ENCODE data around the gene TOP3A. TPM values are rescaled to one million over a fixed set of nuclear protein-coding genes. Genes with fewer than 3 reads are reported as not detected.
A peak's percentile ranks its signal among the peaks of the same experiment; 100 is the strongest.

The TOP3A gene
- total and polyA plus RNA-seq, 11 donors, result 9.4 to 26.1 (median 12.8) TPM

- TF ChIP-seq, protein P1, sequence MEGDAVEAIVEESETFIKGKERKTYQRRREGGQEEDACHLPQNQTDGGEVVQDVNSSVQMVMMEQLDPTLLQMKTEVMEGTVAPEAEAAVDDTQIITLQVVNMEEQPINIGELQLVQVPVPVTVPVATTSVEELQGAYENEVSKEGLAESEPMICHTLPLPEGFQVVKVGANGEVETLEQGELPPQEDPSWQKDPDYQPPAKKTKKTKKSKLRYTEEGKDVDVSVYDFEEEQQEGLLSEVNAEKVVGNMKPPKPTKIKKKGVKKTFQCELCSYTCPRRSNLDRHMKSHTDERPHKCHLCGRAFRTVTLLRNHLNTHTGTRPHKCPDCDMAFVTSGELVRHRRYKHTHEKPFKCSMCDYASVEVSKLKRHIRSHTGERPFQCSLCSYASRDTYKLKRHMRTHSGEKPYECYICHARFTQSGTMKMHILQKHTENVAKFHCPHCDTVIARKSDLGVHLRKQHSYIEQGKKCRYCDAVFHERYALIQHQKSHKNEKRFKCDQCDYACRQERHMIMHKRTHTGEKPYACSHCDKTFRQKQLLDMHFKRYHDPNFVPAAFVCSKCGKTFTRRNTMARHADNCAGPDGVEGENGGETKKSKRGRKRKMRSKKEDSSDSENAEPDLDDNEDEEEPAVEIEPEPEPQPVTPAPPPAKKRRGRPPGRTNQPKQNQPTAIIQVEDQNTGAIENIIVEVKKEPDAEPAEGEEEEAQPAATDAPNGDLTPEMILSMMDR (IDR thresholded peaks at IDR 0.05), result peak in 10 of 12 donors; percentile 24 to 48 (median 39)
- no peak for TF ChIP-seq POLR2A (IDR thresholded peaks at IDR 0.05)
- H3K27ac ChIP-seq, result peak overlapping the region in 1 of 12 donors; percentile 3
- WGBS, 4 donors, result 52 to 69% (median 60%) methylated on average over 11 to 13 of the region's 13 CpGs
- no peaks in the 10 kb centered on the region for H3K9me3 ChIP-seq
- H3K4me1 ChIP-seq, result peaks cover 11 to 66% (median 52%) of the 10 kb centered on the region in 12 donors
- peak in 3 of 4 donors; percentile 13 to 23 (median 20) for ATAC-seq
- H3K4me3 ChIP-seq, result no peak overlapping the region
- peaks cover 4 to 76% (median 51%) of the 10 kb centered on the region in 9 donors for H3K36me3 ChIP-seq
- H3K27me3 ChIP-seq, result no peaks in the 10 kb centered on the region
- intact Hi-C loops (cut with DNase I), result loop anchor here in 6 of 10 donors (5.0 to 10.0 kb wide), 7 partner anchors 55 to 137 kb away; partner anchors contain the start of genes LLGL1 (in 2 of the 6), ALKBH5 (in 1 of the 6), FLII (in 1 of the 6) and MIEF2 (in 1 of the 6)
- peak in 1 of 5 donors; percentile 51 for DNase-seq
These were observed 4.9 kb upstream of the TOP3A start for GRCh38 chr17:18319604-18320256.

DNA sequence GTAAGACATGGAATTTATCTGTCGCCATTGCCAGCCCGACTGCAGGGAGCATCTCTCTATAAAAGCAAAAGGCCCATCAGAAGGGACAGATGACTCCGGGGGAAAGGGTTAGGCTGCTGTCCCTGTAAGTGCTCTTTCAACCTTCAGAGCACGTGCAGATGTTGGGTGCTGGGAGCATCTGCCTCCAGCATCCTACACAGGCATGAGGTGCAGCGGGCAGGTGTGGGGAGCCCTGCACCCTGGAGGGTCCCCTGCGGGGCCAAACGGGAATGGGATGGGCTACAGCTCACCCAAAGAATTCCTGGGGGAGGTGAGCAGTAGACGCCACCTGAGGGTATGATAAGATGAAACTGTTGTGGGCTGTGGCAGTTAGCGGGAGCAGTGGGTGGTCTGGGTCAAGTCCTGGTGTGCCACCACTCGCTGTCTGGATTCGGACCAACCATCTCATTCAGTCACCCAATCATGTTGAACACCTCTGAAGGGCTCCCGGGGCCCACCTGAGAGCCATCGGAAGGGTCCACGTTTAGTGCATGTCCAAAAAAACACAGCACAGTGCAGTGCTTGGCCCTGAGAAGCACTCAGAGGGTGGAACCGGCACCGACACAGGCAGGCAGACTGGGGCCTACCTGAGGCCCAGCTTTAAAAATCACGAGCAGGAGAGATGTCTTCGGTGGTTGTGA lies 4.1 kb upstream of the TOP3A start:
- DNase-seq, result no peak
- intact Hi-C loops (cut with DNase I), result loop anchor here in 5 of 10 donors (5.0 to 10.0 kb wide), 6 partner anchors 54 to 137 kb away; partner anchors contain the start of genes LLGL1 (in 2 of the 5), ALKBH5 (in 1 of the 5), FLII (in 1 of the 5) and MIEF2 (in 1 of the 5)
- H3K4me1 ChIP-seq, result peaks cover 11 to 71% (median 56%) of the 10 kb centered on the region in 12 donors
- no peak for ATAC-seq
- H3K4me3 ChIP-seq, result peak overlapping the region in 1 of 12 donors; percentile 33
- H3K36me3 ChIP-seq, result peaks cover 0 to 68% (median 43%) of the 10 kb centered on the region in 9 donors
- WGBS, 4 donors, result 74 to 79% (median 76%) methylated on average over 16 to 18 of the region's 18 CpGs
- H3K27me3 ChIP-seq, result no peaks in the 10 kb centered on the region
- no peak for TF ChIP-seq POLR2A (IDR thresholded peaks at IDR 0.05)
- TF ChIP-seq, protein P1 (IDR thresholded peaks at IDR 0.05), result no peak
- no peak overlapping the region for H3K27ac ChIP-seq
- no peaks in the 10 kb centered on the region for H3K9me3 ChIP-seq

DNA sequence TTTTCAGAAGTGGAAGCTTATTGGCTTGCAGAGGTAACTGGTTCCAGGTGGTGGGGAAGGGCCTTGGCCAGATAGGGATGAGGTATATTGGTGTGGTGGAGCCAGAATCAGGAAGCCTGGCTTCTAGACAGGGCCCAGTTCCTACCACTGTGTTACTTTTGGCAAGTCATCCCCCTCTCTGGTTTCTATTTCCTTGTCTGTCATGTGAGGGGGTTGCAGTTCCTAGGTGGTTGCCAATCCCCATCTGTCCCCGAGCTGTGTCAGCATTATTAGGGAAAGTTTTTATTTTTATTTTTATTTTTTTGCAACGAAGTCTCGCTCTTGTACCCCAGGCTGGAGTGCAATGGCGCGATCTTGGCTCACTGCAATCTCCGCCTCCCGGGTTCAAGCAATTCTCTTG lies 3.3 kb upstream of the TOP3A start:
- intact Hi-C loops (cut with DNase I), result loop anchor here in 5 of 10 donors (5.0 to 10.0 kb wide), 6 partner anchors 53 to 136 kb away; partner anchors contain the start of genes LLGL1 (in 2 of the 5), ALKBH5 (in 1 of the 5), FLII (in 1 of the 5) and MIEF2 (in 1 of the 5)
- H3K27me3 ChIP-seq, result no peaks in the 10 kb centered on the region
- no peak for ATAC-seq
- peak overlapping the region in 2 of 12 donors; percentile 5 to 33 for H3K4me3 ChIP-seq
- WGBS, 4 donors, result 86 to 90% (median 89%) methylated on average over 7 of the region's 7 CpGs
- peaks cover 0 to 60% (median 35%) of the 10 kb centered on the region in 9 donors for H3K36me3 ChIP-seq
- H3K9me3 ChIP-seq, result no peaks in the 10 kb centered on the region
- H3K27ac ChIP-seq, result no peak overlapping the region
- no peak for DNase-seq
- TF ChIP-seq, protein P1 (IDR thresholded peaks at IDR 0.05), result no peak
- TF ChIP-seq POLR2A (IDR thresholded peaks at IDR 0.05), result no peak
- peaks cover 11 to 79% (median 64%) of the 10 kb centered on the region in 12 donors for H3K4me1 ChIP-seq
